Effector memory CD4-positive, alpha-beta T cell (primary cell): Measurements from ENCODE around the gene ONECUT1.

Experiments used
- DNase-seq, 3 donors: peaks; one replicate each; pipeline ENCODE4 v3.0.0-alpha.2; 2020
- H3K27ac ChIP-seq: 2 replicates; pipeline ENCODE4 v1.7.0; 2013; ENCODE audit warnings: mild to moderate bottlenecking, low read length, moderate library complexity; ENCODE audit not compliant: insufficient read depth, poor library complexity, severe bottlenecking
- H3K27me3 ChIP-seq: replicated peaks from 2 replicates; pipeline ENCODE4 v1.7.0; 2013; ENCODE audit warnings: mild to moderate bottlenecking, low read length; ENCODE audit not compliant: insufficient read depth, control insufficient read depth, poor library complexity, severe bottlenecking
- H3K36me3 ChIP-seq: 2 replicates; pipeline ENCODE4 v1.7.0; 2013; ENCODE audit warnings: mild to moderate bottlenecking, low read length, moderate library complexity; ENCODE audit not compliant: control insufficient read depth, insufficient read depth
- H3K4me1 ChIP-seq: 2 replicates; pipeline ENCODE4 v1.7.0; 2013; ENCODE audit warnings: low read length, mild to moderate bottlenecking; ENCODE audit not compliant: control insufficient read depth, insufficient read depth, poor library complexity, severe bottlenecking
- H3K4me3 ChIP-seq: 2 replicates; pipeline ENCODE4 v1.7.0; 2013; ENCODE audit warnings: low read length, low read depth, mild to moderate bottlenecking; ENCODE audit not compliant: insufficient read depth, poor library complexity, severe bottlenecking
- H3K9me3 ChIP-seq: 2 replicates; pipeline ENCODE4 v1.7.0; 2013; ENCODE audit warnings: mild to moderate bottlenecking, low read length, moderate library complexity; ENCODE audit not compliant: control insufficient read depth

Gene ONECUT1

GRCh38 chr15:52788099-52788986 lies 1.8 kb downstream of the ONECUT1 start:
- Histone ChIP-seq H3K36me3 (no peaks in the 10 kb centered on the region), H3K4me1 (peaks cover 40% of the 10 kb centered on the region), H3K27me3 (peaks cover 82% of the 10 kb centered on the region), H3K9me3 (no peaks in the 10 kb centered on the region), H3K27ac (no peak overlapping the region), H3K4me3 (no peak overlapping the region)
- DNase-seq = no peak

- Histone ChIP-seq H3K27ac (no peak overlapping the region), H3K27me3 (peaks cover 82% of the 10 kb centered on the region), H3K9me3 (no peaks in the 10 kb centered on the region), H3K4me1 (peaks cover 40% of the 10 kb centered on the region), H3K4me3 (no peak overlapping the region), H3K36me3 (no peaks in the 10 kb centered on the region)
- no peak for DNase-seq
These were observed 2.5 kb downstream of the ONECUT1 start for GRCh38 chr15:52787549-52788098.

- Histone ChIP-seq H3K4me3 (no peak overlapping the region), H3K27me3 (peaks cover 84% of the 10 kb centered on the region), H3K36me3 (no peaks in the 10 kb centered on the region), H3K4me1 (peaks cover 40% of the 10 kb centered on the region), H3K27ac (no peak overlapping the region), H3K9me3 (no peaks in the 10 kb centered on the region)
- no peak for DNase-seq
These were observed 3.0 kb downstream of the ONECUT1 start for GRCh38 chr15:52787123-52787503.

GRCh38 chr15:52786436-52787122 lies 3.6 kb downstream of the ONECUT1 start:
- Histone ChIP-seq H3K4me1 (peaks cover 40% of the 10 kb centered on the region), H3K27me3 (peaks cover 83% of the 10 kb centered on the region), H3K4me3 (no peak overlapping the region), H3K27ac (no peak overlapping the region), H3K36me3 (no peaks in the 10 kb centered on the region), H3K9me3 (no peaks in the 10 kb centered on the region)
- no peak for DNase-seq

GRCh38 chr15:52785672-52786406 lies 4.3 kb downstream of the ONECUT1 start:
- Histone ChIP-seq H3K36me3 (no peaks in the 10 kb centered on the region), H3K9me3 (no peaks in the 10 kb centered on the region), H3K27ac (no peak overlapping the region), H3K4me3 (no peak overlapping the region), H3K4me1 (peaks cover 36% of the 10 kb centered on the region), H3K27me3 (peaks cover 78% of the 10 kb centered on the region)
- no peak for DNase-seq

- no peaks in the 10 kb centered on the region for H3K9me3 ChIP-seq
- no peak overlapping the region for H3K4me3 ChIP-seq
- peaks cover 76% of the 10 kb centered on the region for H3K27me3 ChIP-seq
- no peak for DNase-seq
- H3K36me3 ChIP-seq = no peaks in the 10 kb centered on the region
- H3K27ac ChIP-seq = no peak overlapping the region
- H3K4me1 ChIP-seq = peaks cover 31% of the 10 kb centered on the region
These were observed 5.1 kb downstream of the ONECUT1 start for GRCh38 chr15:52784799-52785671.

- Histone ChIP-seq H3K27me3 (peaks cover 67% of the 10 kb centered on the region), H3K4me3 (no peak overlapping the region), H3K27ac (no peak overlapping the region), H3K4me1 (peaks cover 26% of the 10 kb centered on the region), H3K9me3 (no peaks in the 10 kb centered on the region), H3K36me3 (no peaks in the 10 kb centered on the region)
- no peak for DNase-seq
These were observed 6.0 kb downstream of the ONECUT1 start for GRCh38 chr15:52783929-52784798.

- no peak for DNase-seq
- no peak overlapping the region for H3K4me3 ChIP-seq
- H3K27ac ChIP-seq = no peak overlapping the region
- H3K9me3 ChIP-seq = no peaks in the 10 kb centered on the region
- no peaks in the 10 kb centered on the region for H3K36me3 ChIP-seq
- peaks cover 21% of the 10 kb centered on the region for H3K4me1 ChIP-seq
- H3K27me3 ChIP-seq = peaks cover 60% of the 10 kb centered on the region
These were observed 6.8 kb downstream of the ONECUT1 start for GRCh38 chr15:52783191-52783829.
